NT2/D1 (cell line): ENCODE data around the gene PRKAR2B.
"Not testable (repeated sequence)": the region's sequence is repeated elsewhere in the genome, so short reads cannot be mapped to it uniquely, and the experiment has no call there.

Experiments
- DNase-seq: peaks from one replicate; pipeline ENCODE4 v3.0.0-alpha.2; 2011; ENCODE audit warnings: low read depth, low spot score
- H3K27me3 ChIP-seq: 2 replicates; pipeline ENCODE4 v1.6.0; 2011; ENCODE audit warnings: mild to moderate bottlenecking; ENCODE audit not compliant: insufficient read length, insufficient read depth
- H3K36me3 ChIP-seq: 2 replicates; pipeline ENCODE4 v1.6.1; 2011; ENCODE audit warnings: mild to moderate bottlenecking, low read length, mixed read lengths; ENCODE audit not compliant: insufficient read depth, insufficient read length
- H3K4me1 ChIP-seq: 2 replicates; pipeline ENCODE4 v1.5.1; 2011; ENCODE audit not compliant: insufficient read depth, insufficient read length
- H3K4me3 ChIP-seq: 2 replicates; pipeline ENCODE4 v1.5.1; 2011; ENCODE audit warnings: low read depth; ENCODE audit not compliant: insufficient read length
- H3K9ac ChIP-seq: 2 replicates; pipeline ENCODE4 v1.6.0; 2011; ENCODE audit warnings: low read depth; ENCODE audit not compliant: insufficient read length
- H3K9me3 ChIP-seq: 2 replicates; pipeline ENCODE4 v1.5.1; 2011; ENCODE audit warnings: mild to moderate bottlenecking, low read length; ENCODE audit not compliant: insufficient read depth
- SUZ12 ChIP-seq: IDR thresholded peaks from 2 replicates; pipeline ENCODE4 v1.6.1; 2011; ENCODE audit not compliant: insufficient read length, insufficient read depth; ENCODE audit errors: extremely low read depth
- YY1 ChIP-seq: IDR thresholded peaks from 2 replicates; pipeline ENCODE4 v1.6.1; 2011; ENCODE audit not compliant: insufficient read length, insufficient read depth
- ZNF274 ChIP-seq: IDR thresholded peaks from 2 replicates; pipeline ENCODE4 v1.6.1; 2011; ENCODE audit warnings: mild to moderate bottlenecking, low read depth, low read length

PRKAR2B gene

GRCh38 chr7:107147464-107148393 is 103.2 kb downstream of the PRKAR2B start:
- no peaks in the 10 kb centered on the region for H3K27me3 ChIP-seq
- H3K9me3 ChIP-seq, result no peaks in the 10 kb centered on the region
- no peaks in the 10 kb centered on the region for H3K36me3 ChIP-seq
- no peak overlapping the region for H3K9ac ChIP-seq
- H3K4me3 ChIP-seq, result no peak overlapping the region
- TF ChIP-seq YY1, result no peak
- no peak for TF ChIP-seq ZNF274
- TF ChIP-seq SUZ12, result no peak
- H3K4me1 ChIP-seq, result no peaks in the 10 kb centered on the region
- DNase-seq, result no peak

GRCh38 chr7:107148721-107149120 is 104.2 kb downstream of the PRKAR2B start:
- Histone ChIP-seq H3K36me3 (no peaks in the 10 kb centered on the region), H3K4me3 (no peak overlapping the region), H3K9ac (no peak overlapping the region), H3K4me1 (no peaks in the 10 kb centered on the region), H3K27me3 (no peaks in the 10 kb centered on the region), H3K9me3 (no peaks in the 10 kb centered on the region)
- DNase-seq, result no peak
- TF ChIP-seq SUZ12, result no peak
- TF ChIP-seq ZNF274, result no peak
- no peak for TF ChIP-seq YY1

- Histone ChIP-seq H3K4me3 (no peak overlapping the region), H3K4me1 (no peaks in the 10 kb centered on the region), H3K36me3 (no peaks in the 10 kb centered on the region), H3K9me3 (no peaks in the 10 kb centered on the region), H3K9ac (no peak overlapping the region), H3K27me3 (no peaks in the 10 kb centered on the region)
- no peak for TF ChIP-seq SUZ12
- TF ChIP-seq ZNF274, result no peak
- no peak for TF ChIP-seq YY1
- DNase-seq, result no peak
Measured at GRCh38 chr7:107149863-107150262, 105.4 kb downstream of the PRKAR2B start.

DNA sequence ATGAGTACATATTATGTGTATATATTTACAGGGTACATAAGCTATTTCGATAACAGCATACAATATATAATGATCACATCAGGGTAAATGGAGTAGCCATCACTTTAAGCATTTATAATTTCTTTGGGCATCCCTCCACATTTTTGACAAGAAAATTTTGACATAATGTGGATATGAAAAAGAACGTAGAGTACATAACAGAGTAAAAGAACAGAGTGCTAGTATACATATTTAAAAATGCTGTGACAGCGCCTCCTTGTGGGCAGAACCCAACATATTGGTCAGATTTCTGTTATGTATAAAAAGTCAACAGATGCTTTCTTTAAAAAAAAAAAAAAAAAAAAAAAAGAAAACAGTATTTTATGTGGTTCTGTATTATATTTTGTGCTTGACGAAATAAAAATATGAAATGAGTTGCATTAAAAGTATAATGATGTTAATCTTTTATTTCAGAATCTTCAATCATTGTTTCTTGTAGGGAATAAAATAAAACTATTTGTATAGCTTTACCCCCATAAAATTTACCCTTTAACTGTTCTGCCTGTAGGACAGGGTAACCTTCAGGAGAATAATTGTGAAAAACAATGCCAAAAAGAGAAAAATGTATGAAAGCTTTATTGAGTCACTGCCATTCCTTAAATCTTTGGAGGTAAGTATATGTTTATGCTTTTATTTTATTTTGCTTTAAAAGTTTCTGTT is 106.0 kb downstream of the PRKAR2B start:
- Histone ChIP-seq H3K36me3 (no peaks in the 10 kb centered on the region), H3K9me3 (no peaks in the 10 kb centered on the region), H3K4me3 (no peak overlapping the region), H3K4me1 (no peaks in the 10 kb centered on the region), H3K9ac (no peak overlapping the region), H3K27me3 (no peaks in the 10 kb centered on the region)
- DNase-seq, result peak; percentile 44
- TF ChIP-seq YY1 (no peak), ZNF274 (no peak)

DNA sequence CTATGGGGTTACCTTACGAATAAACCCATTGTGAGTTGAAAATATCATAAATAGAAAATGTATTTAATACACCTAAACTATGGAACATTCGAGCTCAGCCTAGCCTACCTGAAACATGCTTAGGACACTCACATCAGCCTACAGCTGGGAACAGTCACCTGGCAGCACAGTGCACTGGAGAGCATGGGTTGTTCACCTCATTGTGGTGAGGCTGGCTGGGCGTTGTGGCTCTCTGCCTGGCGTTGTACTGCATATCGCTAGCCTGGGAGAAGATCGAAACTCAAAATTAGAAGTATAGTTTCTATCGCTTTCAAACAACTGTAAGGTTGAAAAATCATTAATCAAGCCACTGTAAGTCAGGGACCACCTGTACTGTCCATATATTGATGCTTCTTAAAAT is 107.0 kb downstream of the PRKAR2B start:
- DNase-seq, result no peak
- no peaks in the 10 kb centered on the region for H3K36me3 ChIP-seq
- no peak overlapping the region for H3K9ac ChIP-seq
- H3K4me1 ChIP-seq, result no peaks in the 10 kb centered on the region
- no peaks in the 10 kb centered on the region for H3K9me3 ChIP-seq
- no peak overlapping the region for H3K4me3 ChIP-seq
- no peaks in the 10 kb centered on the region for H3K27me3 ChIP-seq
- no peak for TF ChIP-seq SUZ12

GRCh38 chr7:107152011-107152410 is 107.5 kb downstream of the PRKAR2B start:
- Histone ChIP-seq H3K4me3 (no peak overlapping the region), H3K4me1 (no peaks in the 10 kb centered on the region), H3K9ac (no peak overlapping the region), H3K9me3 (no peaks in the 10 kb centered on the region), H3K36me3 (no peaks in the 10 kb centered on the region), H3K27me3 (no peaks in the 10 kb centered on the region)
- TF ChIP-seq YY1 (no peak), SUZ12 (no peak), ZNF274 (no peak)
- DNase-seq, result no peak

DNA sequence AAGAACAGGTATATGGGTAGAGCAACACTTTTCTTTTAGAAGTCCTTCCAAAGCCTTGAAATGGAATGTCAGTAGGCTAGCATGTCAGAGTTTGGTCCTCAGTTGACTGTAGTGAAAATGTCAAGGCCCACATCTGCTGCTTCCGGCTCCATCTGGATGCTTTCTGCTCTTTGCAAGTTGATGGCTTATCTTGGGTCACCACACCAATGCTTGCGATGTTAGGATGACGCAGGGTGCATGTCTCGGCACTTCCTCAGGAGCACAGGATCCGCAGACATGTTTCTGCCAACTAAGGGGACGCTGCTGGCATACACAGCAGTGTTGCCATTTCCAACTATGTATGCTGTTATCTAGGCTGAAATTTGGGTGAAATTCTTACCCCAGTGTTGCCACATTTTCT is 110.3 kb downstream of the PRKAR2B start:
- Histone ChIP-seq H3K9me3 (no peaks in the 10 kb centered on the region), H3K4me1 (no peaks in the 10 kb centered on the region), H3K9ac (no peak overlapping the region), H3K36me3 (no peaks in the 10 kb centered on the region), H3K27me3 (no peaks in the 10 kb centered on the region), H3K4me3 (no peak overlapping the region)
- TF ChIP-seq ZNF274 (no peak), YY1 (no peak), SUZ12 (no peak)
- DNase-seq, result no peak

DNA sequence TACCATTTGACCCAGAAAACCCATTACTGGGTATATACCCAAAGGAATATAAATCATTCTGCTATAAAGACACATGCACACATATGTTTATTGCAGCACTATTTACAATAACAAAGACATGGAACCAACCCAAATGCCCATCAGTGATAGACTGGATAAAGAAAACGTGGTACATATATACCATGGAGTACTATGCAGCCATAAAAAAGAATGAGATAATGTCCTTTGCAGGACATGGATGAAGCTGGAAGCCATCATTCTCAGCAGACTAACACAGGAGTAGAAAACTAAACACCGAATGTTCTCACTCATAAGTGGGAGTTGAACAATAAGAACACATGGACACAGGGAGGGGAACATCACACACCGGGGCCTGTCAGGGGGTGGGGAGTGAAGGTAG is 111.2 kb downstream of the PRKAR2B start:
- H3K4me1 ChIP-seq, H3K4me3 ChIP-seq, DNase-seq, H3K9me3 ChIP-seq, H3K36me3 ChIP-seq, H3K9ac ChIP-seq, H3K27me3 ChIP-seq: not testable (repeated sequence)
